Heart left ventricle (tissue), 13 donors: ENCODE data around the gene PAEP.

Source experiments
- POLR2A ChIP-seq, 2 donors: fragments of 450-650 bp; IDR thresholded peaks; one replicate each; pipeline ENCODE4 v1.6.1; 2017; ENCODE audit warnings: antibody characterized with exemption in 2 of 2, mild to moderate bottlenecking in 2 of 2, moderate library complexity in 2 of 2
- TF ChIP-seq, protein P1 (sequence below), 12 donors: fragments of 200-600 bp; sonication (generic) in 4 of 12; IDR thresholded peaks; one replicate each; pipeline versions ENCODE4 v1.5.0 to v1.8.0; 2018 to 2022; ENCODE audit warnings: antibody characterized with exemption in 12 of 12, mild to moderate bottlenecking in 5 of 12
- donor health status: ischemic (EF 13 %, LVEDD 7.1; RV severe dilation, severe dysfunction).
- donor health status: DM: no; HTN: yes; CAD: no.
- donor health status: DM: no; HTN: no; CAD: no.
- donor health status: ischemic (EF 25% LVEDD 6.9; RV normal size, moderate dysfunction).
- donor health status: ischemic (EF 25% LVEDD 5.7; RV mildly dilated, moderate dysfunction).
- donor health status: ischemic (EF 35%, LVEDD 5.7; RV mildly dilated, moderate dysfunction).
- donor health status: nonischemic (EF 11% LVEDD 7.7; RV severe dilation, severe dysfunction).
- donor health status: DM: yes; HTN: yes; CAD: no.
- donor health status: PGD.
- donor health status: ischemic (EF 29% LVEDD 5.4; RV normal size, mild dysfunction).
- donor health status: nonischemic (EF 23%, LVEDD 6.1; RV moderate dilation, normal function).

DNA sequence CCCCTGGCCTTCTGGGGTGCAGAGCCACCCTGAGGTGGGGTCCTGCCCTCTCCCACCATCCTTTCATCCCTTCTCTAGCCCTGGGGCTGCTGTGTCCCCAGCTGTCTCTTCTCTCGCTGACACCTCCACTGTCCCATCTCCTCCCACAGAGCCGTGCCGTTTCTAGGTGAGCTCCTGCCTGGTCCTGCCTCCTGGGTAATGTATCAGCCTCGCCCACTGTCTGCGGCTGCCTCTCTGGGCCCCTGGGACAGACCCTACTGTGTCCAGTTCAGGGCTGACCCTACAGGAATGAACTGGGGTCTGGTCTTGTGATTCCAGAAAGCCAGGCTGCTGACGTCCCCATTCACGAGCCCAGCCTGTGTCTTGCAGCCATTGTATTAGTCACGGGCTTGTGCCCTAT is 4.1 kb downstream of the PAEP start:
- TF ChIP-seq, protein P1, sequence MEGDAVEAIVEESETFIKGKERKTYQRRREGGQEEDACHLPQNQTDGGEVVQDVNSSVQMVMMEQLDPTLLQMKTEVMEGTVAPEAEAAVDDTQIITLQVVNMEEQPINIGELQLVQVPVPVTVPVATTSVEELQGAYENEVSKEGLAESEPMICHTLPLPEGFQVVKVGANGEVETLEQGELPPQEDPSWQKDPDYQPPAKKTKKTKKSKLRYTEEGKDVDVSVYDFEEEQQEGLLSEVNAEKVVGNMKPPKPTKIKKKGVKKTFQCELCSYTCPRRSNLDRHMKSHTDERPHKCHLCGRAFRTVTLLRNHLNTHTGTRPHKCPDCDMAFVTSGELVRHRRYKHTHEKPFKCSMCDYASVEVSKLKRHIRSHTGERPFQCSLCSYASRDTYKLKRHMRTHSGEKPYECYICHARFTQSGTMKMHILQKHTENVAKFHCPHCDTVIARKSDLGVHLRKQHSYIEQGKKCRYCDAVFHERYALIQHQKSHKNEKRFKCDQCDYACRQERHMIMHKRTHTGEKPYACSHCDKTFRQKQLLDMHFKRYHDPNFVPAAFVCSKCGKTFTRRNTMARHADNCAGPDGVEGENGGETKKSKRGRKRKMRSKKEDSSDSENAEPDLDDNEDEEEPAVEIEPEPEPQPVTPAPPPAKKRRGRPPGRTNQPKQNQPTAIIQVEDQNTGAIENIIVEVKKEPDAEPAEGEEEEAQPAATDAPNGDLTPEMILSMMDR (IDR thresholded peaks at IDR 0.05): no peak
- TF ChIP-seq POLR2A (IDR thresholded peaks at IDR 0.05): no peak
